GM23338 (cell line): ENCODE results near the gene FOXP1. TPM values are rescaled to one million over a fixed set of nuclear protein-coding genes. Genes with fewer than 3 reads are reported as not detected.

Experiments
- ATAC-seq: fragments of 200-7000 bp; cut with Tn5 transposase; 3 replicates; pipeline ENCODE4 v1.9.1; 2020
- DNase-seq: peaks from one replicate; pipeline ENCODE4 v3.0.0-alpha.2; 2015; ENCODE audit warnings: low spot score
- H2AFZ ChIP-seq: fragments of 200-600 bp; sonication (generic); 2 replicates; pipeline ENCODE4 v1.8.0; 2016; ENCODE audit warnings: antibody characterized with exemption, mild to moderate bottlenecking, moderate library complexity
- H3F3A ChIP-seq: fragments of 200-600 bp; sonication (generic); replicated peaks from 2 replicates; pipeline ENCODE4 v1.8.0; 2017; ENCODE audit warnings: antibody characterized with exemption, mixed run types, low read depth
- H3K27ac ChIP-seq: fragments of 200-600 bp; sonication (generic); 2 replicates; pipeline ENCODE4 v1.6.1; 2016; ENCODE audit warnings: low read depth
- H3K27me3 ChIP-seq: fragments of 200-600 bp; sonication (generic); 2 replicates; pipeline ENCODE4 v1.8.0; 2016; ENCODE audit warnings: mild to moderate bottlenecking, mixed run types, moderate library complexity; ENCODE audit not compliant: insufficient read depth
- H3K36me3 ChIP-seq: fragments of 200-600 bp; sonication (generic); 2 replicates; pipeline ENCODE4 v1.8.0; 2016; ENCODE audit warnings: mild to moderate bottlenecking; ENCODE audit not compliant: insufficient read depth
- H3K4me1 ChIP-seq: fragments of 200-600 bp; sonication (generic); 2 replicates; pipeline ENCODE4 v1.8.0; 2016; ENCODE audit warnings: mild to moderate bottlenecking, moderate library complexity; ENCODE audit not compliant: insufficient read depth
- H3K4me2 ChIP-seq: fragments of 200-600 bp; sonication (generic); 2 replicates; pipeline ENCODE4 v1.7.1; 2017; ENCODE audit warnings: mixed run types
- H3K4me3 ChIP-seq: fragments of 200-600 bp; sonication (generic); 2 replicates; pipeline ENCODE4 v1.6.1; 2016; ENCODE audit warnings: mixed run types
- H3K79me2 ChIP-seq: fragments of 200-600 bp; sonication (generic); replicated peaks from 2 replicates; pipeline ENCODE4 v1.8.0; 2017; ENCODE audit warnings: mild to moderate bottlenecking; ENCODE audit not compliant: insufficient read depth
- H3K9me2 ChIP-seq: fragments of 200-600 bp; sonication (generic); 2 replicates; pipeline ENCODE4 v1.8.0; 2017; ENCODE audit not compliant: insufficient read depth
- H4K20me1 ChIP-seq: fragments of 200-600 bp; sonication (generic); replicated peaks from 2 replicates; pipeline ENCODE4 v1.8.0; 2017; ENCODE audit warnings: mild to moderate bottlenecking; ENCODE audit not compliant: insufficient read depth
- H3K27ac Mint-ChIP-seq: 2 replicates; pipeline ENCODE4 v1.8.0; 2020; ENCODE audit warnings: inconsistent platforms, mild to moderate bottlenecking, moderate library complexity, mixed read lengths
- H3K27me3 Mint-ChIP-seq: 3 replicates; pipeline ENCODE4 v1.8.0; 2022; ENCODE audit warnings: low read depth, mild to moderate bottlenecking, moderate library complexity, mixed read lengths, inconsistent platforms; ENCODE audit not compliant: insufficient read depth, poor library complexity
- H3K36me3 Mint-ChIP-seq: 3 replicates; pipeline ENCODE4 v1.8.0; 2021; ENCODE audit warnings: low read depth, mild to moderate bottlenecking, inconsistent platforms, moderate library complexity, mixed read lengths
- H3K4me1 Mint-ChIP-seq: 3 replicates; pipeline ENCODE4 v1.8.0; 2020; ENCODE audit warnings: mild to moderate bottlenecking, inconsistent platforms, mixed read lengths
- H3K4me3 Mint-ChIP-seq: 3 replicates; pipeline ENCODE4 v1.8.0; 2021; ENCODE audit warnings: moderate library complexity, mild to moderate bottlenecking, inconsistent platforms, mixed read lengths
- H3K9me3 Mint-ChIP-seq: 3 replicates; pipeline ENCODE4 v1.8.0; 2020; ENCODE audit warnings: moderate library complexity, mild to moderate bottlenecking, inconsistent platforms, mixed read lengths
- CREB1 ChIP-seq: fragments of 250-450 bp; sonication (Bioruptor Pico); IDR thresholded peaks from 2 replicates; pipeline ENCODE4 v1.5.0; 2020; ENCODE audit warnings: low read depth, mild to moderate bottlenecking, moderate library complexity
- CTCF ChIP-seq, 2 experiments: fragments of 200-600 bp in 1 of 2; sonication (generic) in 1 of 2; conservative IDR thresholded peaks; 2 replicates each; pipeline versions ENCODE4 v1.5.1 to v1.6.1; 2016 to 2017; ENCODE audit warnings: antibody characterized with exemption in 2 of 2, low read depth in 2 of 2, mild to moderate bottlenecking in 2 of 2, moderate library complexity in 1 of 2
- ETS1 ChIP-seq: IDR thresholded peaks from 2 replicates; pipeline ENCODE4 v1.6.1; 2016; ENCODE audit warnings: antibody characterized with exemption
- EZH2 ChIP-seq: fragments of 200-600 bp; sonication (generic); IDR thresholded peaks from one replicate; pipeline ENCODE4 v1.8.0; 2017; ENCODE audit warnings: antibody characterized with exemption, mild to moderate bottlenecking, low read depth; ENCODE audit not compliant: unreplicated experiment
- EZH2phosphoT487 ChIP-seq: fragments of 200-600 bp; sonication (generic); IDR thresholded peaks from one replicate; pipeline ENCODE4 v1.8.1; 2018; ENCODE audit warnings: antibody characterized with exemption; ENCODE audit not compliant: unreplicated experiment
- JUNB ChIP-seq: IDR thresholded peaks from one replicate; pipeline ENCODE4 v1.6.1; 2016; ENCODE audit warnings: antibody characterized with exemption; ENCODE audit not compliant: unreplicated experiment
- NANOG ChIP-seq: IDR thresholded peaks from 2 replicates; pipeline ENCODE4 v1.6.1; 2016; ENCODE audit warnings: antibody characterized with exemption, borderline replicate concordance
- POLR2AphosphoS5 ChIP-seq: IDR thresholded peaks from 2 replicates; pipeline ENCODE4 v1.6.1; 2016; ENCODE audit warnings: antibody characterized with exemption, low read depth
- REST ChIP-seq: IDR thresholded peaks from one replicate; pipeline ENCODE4 v1.6.1; 2018; ENCODE audit warnings: antibody characterized with exemption; ENCODE audit not compliant: unreplicated experiment
- STAT1 ChIP-seq: IDR thresholded peaks from one replicate; pipeline ENCODE4 v1.6.1; 2016; ENCODE audit warnings: antibody characterized with exemption; ENCODE audit not compliant: unreplicated experiment
- ZNF114 ChIP-seq: fragments of 250-450 bp; sonication (Bioruptor Pico); IDR thresholded peaks from 2 replicates; pipeline ENCODE4 v1.5.0; 2020; ENCODE audit warnings: mild to moderate bottlenecking, moderate library complexity
- ZNF331 ChIP-seq: fragments of 250-450 bp; sonication (Bioruptor Pico); IDR thresholded peaks from 2 replicates; pipeline ENCODE4 v1.5.0; 2020; ENCODE audit warnings: low read depth, mild to moderate bottlenecking, moderate library complexity
- ZNF462 ChIP-seq: fragments of 250-450 bp; sonication (Bioruptor Pico); IDR thresholded peaks from 2 replicates; pipeline ENCODE4 v1.5.0; 2020; ENCODE audit warnings: mild to moderate bottlenecking, moderate library complexity
- polyA plus RNA-seq: library from polyadenylated mRNA; unstranded; fragments of >200 nt; fragmentation: Nextera tagmentation; extraction: Ambion mirVana; gene quantifications from 2 replicates; pipeline ENCODE4 v1.2.1, GENCODE V29; 2016
- total RNA-seq: library from RNA; depleted of rRNA; stranded (reverse); fragments of >200 nt; shearing (Covaris generic); gene quantifications from 2 replicates; pipeline ENCODE4 v1.2.3, GENCODE V29; 2014

The FOXP1 gene
- total and polyA plus RNA-seq, 2 experiments from 2014 or later: 32.9 to 35.5 TPM

- H3K4me3 Mint-ChIP-seq: no peak overlapping the region
- 0 out of 2 replicates have a peak overlapping the region, but pooled peaks have one; percentile 9 for H3K27ac Mint-ChIP-seq
- Histone ChIP-seq H4K20me1 (no peaks in the 10 kb centered on the region), H3F3A (no peaks in the 10 kb centered on the region), H3K4me2 (peak overlapping the region; percentile 47; the same call in 1 of the 2 replicates), H3K36me3 (no peaks in the 10 kb centered on the region), H2AFZ (no peak overlapping the region), H3K27ac (peak overlapping the region; percentile 51; the same call in 1 of the 2 replicates), H3K9me2 (no peaks in the 10 kb centered on the region), H3K4me1 (peaks cover 30% of the 10 kb centered on the region), H3K27me3 (no peaks in the 10 kb centered on the region), H3K79me2 (no peaks in the 10 kb centered on the region), H3K4me3 (no peak overlapping the region)
- peaks cover 39% of the 10 kb centered on the region for H3K4me1 Mint-ChIP-seq
- peaks cover 8% of the 10 kb centered on the region for H3K27me3 Mint-ChIP-seq
- ATAC-seq (no peak), DNase-seq (no peak)
- TF ChIP-seq ETS1 (no peak), CREB1 (no peak), EZH2 (no peak), STAT1 (no peak), POLR2AphosphoS5 (no peak), NANOG (no peak), EZH2phosphoT487 (no peak), ZNF462 (CRISPR knock-in tag) (no peak), ZNF114 (CRISPR knock-in tag) (no peak), ZNF331 (no peak), CTCF (conservative IDR thresholded peaks at IDR 0.05; ENCODE audit: low read depth in 2 of 2) (no peak), JUNB (no peak), REST (no peak)
- H3K9me3 Mint-ChIP-seq: no peaks in the 10 kb centered on the region
- peaks cover 31% of the 10 kb centered on the region; the same call in 2 of the 3 replicates for H3K36me3 Mint-ChIP-seq
These were observed 623.8 kb downstream of the FOXP1 start for GRCh38 chr3:70959506-70960291.
